GM19025 (cell line): ENCODE measurements around the gene TSHZ2.

ENCODE experiments used
- ATAC-seq: cut with Tn5 transposase; IDR thresholded peaks from one replicate; pipeline ENCODE4 v1.9.1; 2021; ENCODE audit warnings: mild to moderate bottlenecking, low read depth, moderate library complexity; ENCODE audit not compliant: unreplicated experiment

Gene TSHZ2, protein sequence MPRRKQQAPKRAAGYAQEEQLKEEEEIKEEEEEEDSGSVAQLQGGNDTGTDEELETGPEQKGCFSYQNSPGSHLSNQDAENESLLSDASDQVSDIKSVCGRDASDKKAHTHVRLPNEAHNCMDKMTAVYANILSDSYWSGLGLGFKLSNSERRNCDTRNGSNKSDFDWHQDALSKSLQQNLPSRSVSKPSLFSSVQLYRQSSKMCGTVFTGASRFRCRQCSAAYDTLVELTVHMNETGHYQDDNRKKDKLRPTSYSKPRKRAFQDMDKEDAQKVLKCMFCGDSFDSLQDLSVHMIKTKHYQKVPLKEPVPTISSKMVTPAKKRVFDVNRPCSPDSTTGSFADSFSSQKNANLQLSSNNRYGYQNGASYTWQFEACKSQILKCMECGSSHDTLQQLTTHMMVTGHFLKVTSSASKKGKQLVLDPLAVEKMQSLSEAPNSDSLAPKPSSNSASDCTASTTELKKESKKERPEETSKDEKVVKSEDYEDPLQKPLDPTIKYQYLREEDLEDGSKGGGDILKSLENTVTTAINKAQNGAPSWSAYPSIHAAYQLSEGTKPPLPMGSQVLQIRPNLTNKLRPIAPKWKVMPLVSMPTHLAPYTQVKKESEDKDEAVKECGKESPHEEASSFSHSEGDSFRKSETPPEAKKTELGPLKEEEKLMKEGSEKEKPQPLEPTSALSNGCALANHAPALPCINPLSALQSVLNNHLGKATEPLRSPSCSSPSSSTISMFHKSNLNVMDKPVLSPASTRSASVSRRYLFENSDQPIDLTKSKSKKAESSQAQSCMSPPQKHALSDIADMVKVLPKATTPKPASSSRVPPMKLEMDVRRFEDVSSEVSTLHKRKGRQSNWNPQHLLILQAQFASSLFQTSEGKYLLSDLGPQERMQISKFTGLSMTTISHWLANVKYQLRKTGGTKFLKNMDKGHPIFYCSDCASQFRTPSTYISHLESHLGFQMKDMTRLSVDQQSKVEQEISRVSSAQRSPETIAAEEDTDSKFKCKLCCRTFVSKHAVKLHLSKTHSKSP (N-terminal part only)

DNA sequence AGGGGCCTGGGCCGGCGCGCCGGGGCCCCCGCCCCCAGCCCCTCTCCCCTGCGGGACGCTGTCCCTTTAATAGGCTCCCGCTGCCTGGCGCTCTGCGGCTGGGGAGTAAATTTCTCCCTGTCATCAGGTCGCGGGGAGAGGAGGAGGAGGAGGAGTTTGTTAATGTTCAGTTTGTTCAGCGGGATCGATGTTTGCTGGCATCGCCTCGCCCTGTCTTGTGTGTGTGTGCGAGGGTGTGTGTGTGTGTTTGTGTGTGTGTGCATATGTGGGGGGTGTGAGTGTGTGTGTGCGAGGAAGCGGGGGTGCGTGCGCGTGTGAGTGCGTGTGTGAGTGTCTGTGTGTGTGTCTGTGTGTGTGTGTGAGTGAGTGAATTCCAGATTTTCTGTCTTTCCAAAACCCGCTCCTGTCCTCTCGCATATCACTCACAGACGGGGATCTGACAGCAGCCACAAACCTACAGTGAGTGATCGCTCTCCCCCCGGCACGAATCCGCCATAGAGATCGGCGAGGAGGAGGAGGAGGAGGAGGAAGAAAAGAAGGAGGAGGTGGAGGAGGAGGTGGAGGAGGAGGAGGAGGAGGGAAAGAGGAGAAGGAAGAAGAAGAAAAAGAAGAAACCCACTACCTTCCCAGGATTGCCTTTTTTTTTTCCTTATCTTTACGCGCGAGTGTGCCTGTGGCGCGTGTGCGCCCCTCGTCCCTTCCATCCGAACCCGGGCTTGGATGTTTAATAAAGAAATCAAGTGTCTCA is at the start of gene TSHZ2:
Gene TSHZ2, plus strand, starts transcription at position 169 of the 748 bp plus-strand sequence. CDS start 936 bp downstream, outside the sequence.
- no peak for ATAC-seq

DNA sequence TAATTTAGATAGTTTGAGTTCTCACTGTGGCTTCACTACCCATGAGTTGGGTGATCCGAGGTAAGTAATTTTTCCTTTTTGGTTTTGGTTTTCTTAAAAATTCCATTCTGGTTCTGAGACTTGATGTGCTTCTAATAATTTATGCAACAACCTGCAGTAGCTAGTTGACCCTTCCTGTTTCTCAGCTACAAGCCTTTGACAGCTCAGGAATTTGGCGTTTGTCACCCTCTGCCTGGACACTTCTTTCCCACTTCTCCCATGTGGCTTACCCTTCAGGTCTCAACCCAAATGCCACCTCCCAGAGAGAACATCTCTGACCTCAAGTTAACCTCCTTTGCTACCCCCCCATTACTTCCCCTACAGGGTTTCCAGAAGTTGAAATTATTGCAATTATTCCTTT is 49.7 kb upstream of the TSHZ2 start:
- ATAC-seq: no peak

- no peak for ATAC-seq
Measured at GRCh38 chr20:52923123-52923937, 48.8 kb upstream of the TSHZ2 start.

DNA sequence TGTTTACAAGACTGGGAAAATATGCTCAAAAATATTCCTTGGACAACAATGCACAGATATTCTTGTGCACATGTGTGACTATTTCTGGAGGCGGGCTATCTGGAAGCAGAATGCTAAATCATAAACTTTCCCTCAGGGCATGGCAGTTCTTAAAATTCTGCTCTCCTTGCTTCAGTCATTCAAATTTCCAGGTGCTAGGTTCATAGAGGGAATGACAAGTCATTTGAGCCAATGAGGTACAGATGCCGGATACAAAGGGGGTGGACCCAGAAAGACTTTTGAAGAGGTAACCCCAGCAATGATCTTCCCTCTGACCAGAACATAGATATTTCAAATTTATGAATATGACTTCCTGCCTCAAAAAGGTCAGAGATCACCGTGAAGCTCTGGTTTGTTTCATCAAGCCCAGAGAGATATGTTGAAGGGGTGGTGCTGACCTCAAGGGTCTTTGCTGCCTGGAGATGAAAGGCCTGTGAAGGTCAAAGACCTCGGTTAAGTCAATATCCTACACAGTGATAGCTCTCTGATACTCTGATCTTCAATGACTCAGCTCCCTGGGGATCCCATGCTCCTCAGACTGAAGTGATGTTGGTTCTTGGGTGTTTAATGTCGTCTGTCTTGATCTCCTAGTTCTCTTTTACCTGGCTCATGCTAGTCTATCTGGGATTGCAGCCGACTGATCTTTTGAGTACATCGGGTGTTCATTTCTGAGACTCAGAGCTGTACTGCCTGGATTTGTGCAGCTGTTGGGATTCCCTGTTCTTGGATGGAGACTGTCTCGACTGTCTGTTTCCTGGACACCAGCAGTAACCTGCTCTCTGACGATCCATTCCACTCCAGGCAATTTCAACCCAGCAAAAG is 47.5 kb upstream of the TSHZ2 start:
- no peak for ATAC-seq

DNA sequence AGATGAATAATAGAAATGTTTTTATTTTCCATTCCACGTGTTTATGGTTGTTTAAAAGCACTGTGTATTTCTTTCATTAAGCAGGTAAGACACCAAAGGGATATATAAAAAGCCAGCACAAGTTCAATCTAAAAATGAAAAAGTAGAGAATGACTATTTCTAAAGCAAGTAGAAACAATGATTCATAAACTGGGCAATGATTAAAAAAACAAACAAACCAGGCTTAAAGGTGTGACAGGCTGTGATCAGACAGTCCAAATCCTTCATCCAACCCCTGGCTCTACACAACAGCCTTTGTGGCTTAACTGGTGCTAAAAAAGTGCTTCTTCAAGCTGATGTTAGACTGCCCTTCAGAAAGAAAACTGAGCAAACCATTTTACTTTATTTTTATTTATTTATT is 45.7 kb upstream of the TSHZ2 start:
- ATAC-seq: no peak

- no peak for ATAC-seq
Measured at GRCh38 chr20:52933867-52934266, 38.3 kb upstream of the TSHZ2 start.

GRCh38 chr20:52936351-52937340 is 35.5 kb upstream of the TSHZ2 start:
- no peak for ATAC-seq

GRCh38 chr20:52937591-52938100 is 34.5 kb upstream of the TSHZ2 start:
- no peak for ATAC-seq

- ATAC-seq: no peak
Measured at GRCh38 chr20:52939141-52939540, 33.0 kb upstream of the TSHZ2 start.

GRCh38 chr20:52941808-52942207 is 30.4 kb upstream of the TSHZ2 start:
- ATAC-seq: no peak

- no peak for ATAC-seq
Measured at GRCh38 chr20:52943185-52943841, 28.8 kb upstream of the TSHZ2 start.

GRCh38 chr20:52945268-52945667 is 26.9 kb upstream of the TSHZ2 start:
- ATAC-seq: no peak

DNA sequence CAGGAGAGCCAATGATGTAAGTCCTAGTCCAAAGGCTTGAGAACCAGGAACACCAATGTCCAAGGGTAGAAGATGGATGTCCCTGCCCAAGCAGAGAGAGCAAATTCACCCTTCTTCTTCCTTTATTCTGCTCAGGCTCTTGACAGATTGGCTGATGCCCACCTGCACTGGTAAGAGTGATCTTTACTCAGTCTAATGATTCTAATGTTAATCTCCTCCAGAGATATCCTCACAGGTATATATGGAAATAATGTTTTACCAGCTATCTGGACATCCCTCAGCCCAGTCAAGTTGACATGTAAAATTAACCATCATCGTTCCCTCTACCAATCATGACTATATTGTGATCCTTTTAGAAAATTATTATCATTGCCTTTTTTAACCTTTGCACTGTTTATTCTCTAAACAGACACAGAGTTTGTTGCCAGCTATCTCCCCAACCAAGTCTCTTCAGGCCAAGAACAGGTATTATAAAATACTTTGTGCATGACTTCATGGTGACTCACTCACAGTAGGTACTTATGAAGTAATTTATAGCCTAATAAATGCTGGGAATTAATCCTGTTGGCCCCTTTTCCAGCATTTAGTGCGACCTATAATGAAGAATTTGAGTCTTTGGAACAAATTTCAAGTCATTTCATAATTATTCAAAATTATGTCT is 26.2 kb upstream of the TSHZ2 start:
- ATAC-seq: no peak

GRCh38 chr20:52948491-52948890 is 23.7 kb upstream of the TSHZ2 start:
- no peak for ATAC-seq

DNA sequence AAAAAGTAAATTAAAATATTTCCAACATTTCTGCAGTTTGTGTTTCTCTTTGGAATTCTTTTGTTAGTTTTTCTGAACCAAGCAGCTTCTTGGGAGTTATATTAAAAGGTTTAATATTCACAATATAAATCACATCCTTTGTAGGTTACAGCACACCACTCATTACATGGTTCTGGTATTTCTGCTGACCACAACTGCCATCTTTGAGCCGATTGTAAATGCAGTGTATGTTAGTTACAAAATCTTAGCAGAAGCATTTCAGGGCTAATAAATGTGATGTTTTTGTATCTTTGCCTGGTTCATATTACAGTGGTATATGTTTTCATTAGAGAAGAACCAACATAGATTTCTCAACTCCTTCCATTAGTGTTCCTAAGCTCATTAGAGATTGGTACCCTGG is 19.1 kb upstream of the TSHZ2 start:
- no peak for ATAC-seq

- ATAC-seq: no peak
Measured at GRCh38 chr20:52954849-52955248, 17.3 kb upstream of the TSHZ2 start.
